Loucy (cell line): Measurements from ENCODE around the gene MRPL36.

ENCODE experiments used
- EZH2phosphoT487 ChIP-seq: fragments of 200-600 bp; IDR thresholded peaks from 2 replicates; pipeline ENCODE4 v1.6.1; 2018; ENCODE audit warnings: antibody characterized with exemption, mild to moderate bottlenecking, moderate library complexity, borderline replicate concordance
- TF ChIP-seq, protein P1 (sequence below): fragments of 200-600 bp; sonication (generic); conservative IDR thresholded peaks from 2 replicates; pipeline ENCODE4 v1.5.1; 2014; ENCODE audit warnings: mild to moderate bottlenecking, antibody characterized with exemption, low read length

DNA sequence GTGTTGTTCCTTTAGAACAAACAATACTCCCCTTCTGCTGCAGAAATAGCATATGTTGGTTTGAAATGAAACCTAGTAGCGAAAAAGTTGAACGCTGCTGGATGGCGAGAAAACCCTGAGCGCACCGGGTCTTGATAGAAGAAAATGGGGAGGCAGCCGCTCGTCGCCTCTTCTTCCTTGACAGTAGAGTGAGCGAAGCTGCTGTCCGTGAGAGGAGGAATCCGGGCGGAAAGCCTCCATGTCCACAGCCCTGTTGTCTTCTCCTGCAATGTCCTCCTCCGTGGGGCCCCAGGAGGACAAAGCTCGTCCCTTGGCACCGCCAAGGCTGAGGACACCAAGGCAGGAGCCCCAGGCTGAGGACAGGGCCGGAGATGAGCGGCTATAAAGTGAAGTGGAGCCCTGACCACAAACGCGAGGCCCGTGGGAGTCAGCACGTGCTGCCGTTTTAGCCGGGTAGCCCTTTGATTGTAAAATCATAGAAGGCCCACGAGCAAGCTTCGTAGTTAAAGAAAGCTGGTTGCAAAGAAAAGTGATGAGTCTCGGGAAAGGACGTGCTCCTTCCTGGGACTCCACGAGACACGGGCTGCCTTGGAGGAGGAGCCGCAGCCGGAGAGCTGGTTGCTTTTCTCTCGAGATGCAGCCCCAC, 35.6 kb downstream of the MRPL36 start:
- TF ChIP-seq, protein P1, sequence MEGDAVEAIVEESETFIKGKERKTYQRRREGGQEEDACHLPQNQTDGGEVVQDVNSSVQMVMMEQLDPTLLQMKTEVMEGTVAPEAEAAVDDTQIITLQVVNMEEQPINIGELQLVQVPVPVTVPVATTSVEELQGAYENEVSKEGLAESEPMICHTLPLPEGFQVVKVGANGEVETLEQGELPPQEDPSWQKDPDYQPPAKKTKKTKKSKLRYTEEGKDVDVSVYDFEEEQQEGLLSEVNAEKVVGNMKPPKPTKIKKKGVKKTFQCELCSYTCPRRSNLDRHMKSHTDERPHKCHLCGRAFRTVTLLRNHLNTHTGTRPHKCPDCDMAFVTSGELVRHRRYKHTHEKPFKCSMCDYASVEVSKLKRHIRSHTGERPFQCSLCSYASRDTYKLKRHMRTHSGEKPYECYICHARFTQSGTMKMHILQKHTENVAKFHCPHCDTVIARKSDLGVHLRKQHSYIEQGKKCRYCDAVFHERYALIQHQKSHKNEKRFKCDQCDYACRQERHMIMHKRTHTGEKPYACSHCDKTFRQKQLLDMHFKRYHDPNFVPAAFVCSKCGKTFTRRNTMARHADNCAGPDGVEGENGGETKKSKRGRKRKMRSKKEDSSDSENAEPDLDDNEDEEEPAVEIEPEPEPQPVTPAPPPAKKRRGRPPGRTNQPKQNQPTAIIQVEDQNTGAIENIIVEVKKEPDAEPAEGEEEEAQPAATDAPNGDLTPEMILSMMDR, result no peak
- no peak for TF ChIP-seq EZH2phosphoT487
